SJSA1 (cell line): Measurements from ENCODE around the gene CKLF. TPM values are rescaled to one million over a fixed set of nuclear protein-coding genes. Genes with fewer than 3 reads are reported as not detected.
"Not testable (repeated sequence)": the region's sequence is repeated elsewhere in the genome, so short reads cannot be mapped to it uniquely, and the experiment has no call there.

Source experiments
- DNase-seq, 2 experiments: peaks; one replicate each; pipeline ENCODE4 v3.0.0-alpha.2; 2015 to 2020; ENCODE audit warnings: low spot score in 2 of 2, low read depth in 1 of 2
- H3K27ac ChIP-seq: fragments of 250-450 bp; sonication (Bioruptor Pico); 2 replicates; pipeline ENCODE4 v1.5.1; 2020; ENCODE audit warnings: mild to moderate bottlenecking, moderate library complexity
- H3K27me3 ChIP-seq: fragments of 250-450 bp; sonication (Bioruptor Pico); replicated peaks from 2 replicates; pipeline ENCODE4 v1.5.1; 2020; ENCODE audit warnings: mild to moderate bottlenecking, moderate library complexity
- H3K36me3 ChIP-seq: fragments of 250-450 bp; sonication (Bioruptor Pico); 2 replicates; pipeline ENCODE4 v1.5.1; 2020; ENCODE audit warnings: mild to moderate bottlenecking
- H3K4me1 ChIP-seq: fragments of 250-450 bp; sonication (Bioruptor Pico); replicated peaks from 2 replicates; pipeline ENCODE4 v1.6.1; 2021; ENCODE audit warnings: mild to moderate bottlenecking
- H3K4me3 ChIP-seq: fragments of 250-450 bp; sonication (Bioruptor Pico); 2 replicates; pipeline ENCODE4 v1.5.1; 2020; ENCODE audit warnings: mild to moderate bottlenecking
- H3K9me3 ChIP-seq: fragments of 250-450 bp; sonication (Bioruptor Pico); replicated peaks from 2 replicates; pipeline ENCODE4 v1.5.1; 2020; ENCODE audit warnings: mild to moderate bottlenecking
- total RNA-seq: library from RNA; depleted of rRNA; stranded (reverse); fragments of >200 nt; shearing (Covaris generic); gene quantifications from 2 replicates; pipeline ENCODE4 v1.2.3, GENCODE V29; 2014

The CKLF gene
- total RNA-seq, 1 experiment from 2014 or later: 134 TPM

- Histone ChIP-seq H3K4me1 (peaks cover 66% of the 10 kb centered on the region), H3K27ac (peak overlapping the region; percentile 84)
- DNase-seq: peak; percentile 48 to 64
These were observed 39.2 kb upstream of the CKLF start for GRCh38 chr16:66513111-66513723.

GRCh38 chr16:66514391-66514790 is 38.0 kb upstream of the CKLF start:
- DNase-seq: peak in 1 of 2 experiments; percentile 16
- H3K9me3 ChIP-seq, H3K27ac ChIP-seq, H3K27me3 ChIP-seq, H3K4me3 ChIP-seq: not testable (repeated sequence)
- Histone ChIP-seq H3K4me1 (peaks cover 61% of the 10 kb centered on the region), H3K36me3 (peaks cover 25% of the 10 kb centered on the region)

More at GRCh38 chr16:66513111-66513723, 39.2 kb upstream of the CKLF start:
- Histone ChIP-seq H3K27me3 (no peaks in the 10 kb centered on the region), H3K4me3 (no peak overlapping the region), H3K9me3 (no peaks in the 10 kb centered on the region), H3K36me3 (peaks cover 25% of the 10 kb centered on the region)

GRCh38 chr16:66514980-66515595 is 37.3 kb upstream of the CKLF start:
- Histone ChIP-seq H3K36me3 (peaks cover 25% of the 10 kb centered on the region), H3K4me1 (peaks cover 61% of the 10 kb centered on the region), H3K27ac (peak overlapping the region; percentile 30)
- H3K27me3 ChIP-seq, H3K4me3 ChIP-seq, H3K9me3 ChIP-seq, DNase-seq: not testable (repeated sequence)

- Histone ChIP-seq H3K27ac (peak overlapping the region; percentile 40), H3K27me3 (no peaks in the 10 kb centered on the region), H3K4me3 (no peak overlapping the region), H3K4me1 (peaks cover 61% of the 10 kb centered on the region), H3K36me3 (peaks cover 19% of the 10 kb centered on the region), H3K9me3 (no peaks in the 10 kb centered on the region)
- peak; percentile 88 to 92 for DNase-seq
These were observed 36.5 kb upstream of the CKLF start for GRCh38 chr16:66515596-66516508.

- no peak for DNase-seq
These were observed 35.9 kb upstream of the CKLF start for GRCh38 chr16:66516509-66516807.

GRCh38 chr16:66516808-66517585 is 35.4 kb upstream of the CKLF start:
- DNase-seq: peak; percentile 97 to 99
- Histone ChIP-seq H3K36me3 (peaks cover 10% of the 10 kb centered on the region), H3K27me3 (no peaks in the 10 kb centered on the region), H3K4me1 (peaks cover 56% of the 10 kb centered on the region), H3K27ac (peak overlapping the region; percentile 87), H3K4me3 (peak overlapping the region; percentile 0; the same call in 1 of the 2 replicates), H3K9me3 (no peaks in the 10 kb centered on the region)

More at GRCh38 chr16:66516509-66516807, 35.9 kb upstream of the CKLF start:
- peaks cover 57% of the 10 kb centered on the region for H3K4me1 ChIP-seq
- H3K27me3 ChIP-seq: no peaks in the 10 kb centered on the region
- H3K4me3 ChIP-seq: no peak overlapping the region
- H3K9me3 ChIP-seq: no peaks in the 10 kb centered on the region
- peaks cover 12% of the 10 kb centered on the region for H3K36me3 ChIP-seq
- peak overlapping the region; percentile 40 for H3K27ac ChIP-seq

- peak in 1 of 2 experiments; percentile 42 for DNase-seq
- Histone ChIP-seq H3K36me3 (0 out of 2 replicates have a peak, but pooled peaks cover 10% of the 10 kb centered on the region), H3K27me3 (no peaks in the 10 kb centered on the region), H3K4me3 (no peak overlapping the region), H3K9me3 (no peaks in the 10 kb centered on the region), H3K27ac (peak overlapping the region; percentile 87), H3K4me1 (peaks cover 54% of the 10 kb centered on the region)
These were observed 34.7 kb upstream of the CKLF start for GRCh38 chr16:66517586-66518263.

- no peak overlapping the region for H3K4me3 ChIP-seq
- no peak overlapping the region for H3K27ac ChIP-seq
- peaks cover 41% of the 10 kb centered on the region for H3K4me1 ChIP-seq
- H3K36me3 ChIP-seq: 0 out of 2 replicates have a peak, but pooled peaks cover 13% of the 10 kb centered on the region
- no peaks in the 10 kb centered on the region for H3K27me3 ChIP-seq
- DNase-seq: peak in 1 of 2 experiments; percentile 30
- no peaks in the 10 kb centered on the region for H3K9me3 ChIP-seq
These were observed 32.6 kb upstream of the CKLF start for GRCh38 chr16:66519482-66520373.

- Histone ChIP-seq H3K36me3 (peaks cover 20% of the 10 kb centered on the region; the same call in 1 of the 2 replicates), H3K4me1 (peaks cover 33% of the 10 kb centered on the region), H3K9me3 (no peaks in the 10 kb centered on the region), H3K4me3 (no peak overlapping the region), H3K27ac (no peak overlapping the region), H3K27me3 (no peaks in the 10 kb centered on the region)
- no peak for DNase-seq
These were observed 31.8 kb upstream of the CKLF start for GRCh38 chr16:66520406-66521170.

- DNase-seq: no peak
- Histone ChIP-seq H3K9me3 (no peaks in the 10 kb centered on the region), H3K27ac (no peak overlapping the region), H3K36me3 (peaks cover 26% of the 10 kb centered on the region), H3K27me3 (no peaks in the 10 kb centered on the region), H3K4me1 (peaks cover 26% of the 10 kb centered on the region), H3K4me3 (no peak overlapping the region)
These were observed 31.1 kb upstream of the CKLF start for GRCh38 chr16:66521252-66521713.

GRCh38 chr16:66521951-66522771 is 30.2 kb upstream of the CKLF start:
- peaks cover 19% of the 10 kb centered on the region for H3K4me1 ChIP-seq
- peak in 1 of 2 experiments; percentile 48 for DNase-seq
- H3K4me3 ChIP-seq: no peak overlapping the region
- peaks cover 30% of the 10 kb centered on the region for H3K36me3 ChIP-seq
- H3K27me3 ChIP-seq: no peaks in the 10 kb centered on the region
- no peaks in the 10 kb centered on the region for H3K9me3 ChIP-seq
- no peak overlapping the region for H3K27ac ChIP-seq
